Endometrial microvascular endothelial cells (primary cell): Measurements from ENCODE around the gene CCDC57. TPM values are rescaled to one million over a fixed set of nuclear protein-coding genes. Genes with fewer than 3 reads are reported as not detected.

Experiments
- in situ Hi-C: cut with HindIII; loops from 2 replicates; pipeline ENCODE4 v1.10.0; 2017; ENCODE audit warnings: low sequenced_read_pairs, low pct_unique_long_range_greater_than_20kb; ENCODE audit errors: inconsistent ontology term
- total RNA-seq: library from RNA; depleted of rRNA; stranded (reverse); fragments of >200 nt; gene quantifications from one replicate; pipeline ENCODE4 v1.2.3, GENCODE V29; 2015; ENCODE audit errors: inconsistent ontology term

CCDC57 gene
- total RNA-seq, 1 donor from 2014 or later: 3.1 TPM

- in situ Hi-C loops: no loop called here
Observed at GRCh38 chr17:82237746-82238471, 25.3 kb upstream of the CCDC57 start.

- in situ Hi-C loops: no loop called here
Observed at GRCh38 chr17:82237083-82237745, 24.6 kb upstream of the CCDC57 start.

- in situ Hi-C loops: no loop called here
Observed at GRCh38 chr17:82236142-82236971, 23.7 kb upstream of the CCDC57 start.

GRCh38 chr17:82235775-82236141, 23.1 kb upstream of the CCDC57 start:
- in situ Hi-C loops: no loop called here

GRCh38 chr17:82235056-82235774, 22.6 kb upstream of the CCDC57 start:
- in situ Hi-C loops: no loop called here

GRCh38 chr17:82234211-82235055, 21.8 kb upstream of the CCDC57 start:
- in situ Hi-C loops: no loop called here

- in situ Hi-C loops: no loop called here
Observed at GRCh38 chr17:82232876-82233785, 20.5 kb upstream of the CCDC57 start.

- in situ Hi-C loops: no loop called here
Observed at GRCh38 chr17:82232322-82232820, 19.7 kb upstream of the CCDC57 start.

- in situ Hi-C loops: no loop called here
Observed at GRCh38 chr17:82231562-82232321, 19.1 kb upstream of the CCDC57 start.

- in situ Hi-C loops: no loop called here
Observed at GRCh38 chr17:82231312-82231561, 18.6 kb upstream of the CCDC57 start.

- in situ Hi-C loops: no loop called here
Observed at GRCh38 chr17:82230609-82231311, 18.1 kb upstream of the CCDC57 start.

GRCh38 chr17:82229698-82230608, 17.3 kb upstream of the CCDC57 start:
- in situ Hi-C loops: no loop called here

GRCh38 chr17:82228842-82229697, 16.4 kb upstream of the CCDC57 start, which contains the start of gene SLC16A3:
Gene SLC16A3 (plus strand): TSS chr17:82229042. CDS start chr17:82236009, 6,967 bp downstream.
- in situ Hi-C loops: no loop called here

GRCh38 chr17:82228278-82228841, 15.7 kb upstream of the CCDC57 start:
- in situ Hi-C loops: no loop called here
